Cerebellar nuclear complex (tissue), 1 donor: ENCODE results near the gene PET100.
"Not testable (repeated sequence)": the region's sequence is repeated elsewhere in the genome, so short reads cannot be mapped to it uniquely, and the experiment has no call there.

ENCODE experiments used
- DNase-seq, 2 experiments: peaks; one replicate each; lab custom pipeline; 2025; lab: John Stamatoyannopoulos, UW

PET100 gene

DNA sequence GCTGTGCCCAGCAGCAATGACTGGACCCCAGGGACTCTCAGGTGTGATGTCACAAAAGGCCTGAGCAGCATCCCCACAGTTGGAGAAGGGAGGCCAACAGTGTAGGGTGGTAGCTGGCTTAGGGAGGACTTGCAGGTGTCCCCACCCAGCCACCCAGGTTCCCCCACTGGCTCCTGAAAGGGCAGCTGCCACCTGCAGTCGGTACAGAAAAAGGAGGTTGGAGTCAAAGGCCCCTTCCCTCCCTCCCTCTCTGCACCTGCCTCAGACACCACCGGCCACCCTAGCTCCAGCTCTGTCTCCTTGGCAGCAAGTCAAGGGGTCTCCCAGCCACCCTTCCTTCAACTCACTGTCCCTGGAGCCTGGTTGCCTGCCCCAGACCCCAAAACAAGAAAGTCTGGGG, 4.1 kb downstream of the PET100 start, which contains the start of gene PCP2:
Gene PCP2, minus strand, starts transcription at position 22 of the 400 bp plus-strand sequence. CDS start 262 bp downstream, outside the sequence.
- no peak for DNase-seq

DNA sequence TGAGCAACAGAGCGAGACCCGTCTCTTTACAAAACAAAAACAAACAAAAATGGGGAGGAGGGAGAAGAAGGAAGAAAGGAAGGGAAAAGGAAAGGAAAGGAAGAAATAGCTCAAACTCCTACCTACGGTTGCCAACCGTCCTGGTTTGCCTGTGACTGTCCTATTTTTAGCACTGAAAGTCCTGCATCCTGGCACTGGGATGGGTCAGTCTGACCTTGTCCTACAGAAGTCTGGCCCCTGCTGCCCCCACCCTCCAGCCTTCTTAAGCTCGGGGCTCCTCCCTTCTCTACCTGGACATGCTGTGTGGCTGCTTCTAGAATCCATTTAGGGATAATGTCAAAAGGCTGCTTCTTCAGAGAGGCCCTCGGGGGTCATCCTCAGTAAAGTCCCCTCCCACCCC, 6.1 kb downstream of the PET100 start:
- DNase-seq: no peak

DNA sequence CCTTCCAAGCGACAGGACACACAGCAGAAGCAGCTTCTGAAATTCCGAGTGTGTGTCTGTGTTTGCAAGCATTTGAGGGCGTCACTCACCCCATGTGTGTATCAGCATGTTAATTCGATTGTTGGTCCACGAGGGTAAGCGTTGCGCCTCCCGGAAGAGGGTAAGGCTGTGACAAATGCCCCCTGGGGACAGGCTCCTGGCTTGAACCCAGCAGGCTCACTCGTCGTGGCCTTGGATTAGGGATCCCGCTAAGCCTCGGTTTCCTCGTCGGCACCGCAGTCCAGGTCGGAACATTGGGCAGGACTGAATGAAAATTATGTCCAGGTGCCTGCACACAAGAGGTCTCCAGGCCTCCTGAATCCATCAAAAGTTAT, 6.7 kb downstream of the PET100 start:
- no peak for DNase-seq

DNA sequence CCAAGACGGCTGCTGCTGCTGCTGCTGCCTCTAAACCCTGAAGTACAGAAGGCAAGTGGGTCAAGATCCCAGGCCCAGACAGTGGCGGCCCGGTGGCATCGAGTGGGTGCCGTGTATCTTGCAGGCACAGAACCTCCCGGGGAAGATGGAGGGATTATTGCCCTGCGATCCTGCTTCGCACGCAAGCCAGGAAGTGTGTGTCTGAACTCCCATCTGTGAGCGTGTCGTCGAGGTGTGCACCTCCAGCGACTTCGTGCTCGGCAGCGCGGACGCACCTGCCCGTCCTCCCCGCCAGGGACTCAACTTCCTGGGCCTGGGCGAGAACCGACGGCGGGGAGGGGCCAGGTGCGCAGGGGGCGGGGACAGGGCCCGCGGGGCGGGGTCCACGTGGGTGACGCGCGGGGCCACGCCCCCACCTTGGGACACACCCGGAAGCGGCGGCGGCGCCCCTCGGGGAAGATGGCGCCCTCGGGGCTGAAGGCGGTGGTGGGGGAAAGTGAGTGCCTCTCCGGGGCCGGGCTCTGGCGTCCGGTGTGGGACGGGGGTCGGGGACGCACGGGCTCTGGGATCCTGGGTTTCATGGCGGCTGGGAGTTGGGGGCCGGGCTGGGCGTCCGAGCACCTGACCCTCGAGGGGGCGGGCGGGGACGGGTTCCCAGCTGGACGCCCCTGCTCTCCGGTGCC, 7.2 kb downstream of the PET100 start, which contains the start of gene STXBP2:
Gene STXBP2, plus strand, starts transcription at position 420 of the 683 bp plus-strand sequence. Its CDS starts 40 bp downstream, at position 460.
- DNase-seq: no peak

DNA sequence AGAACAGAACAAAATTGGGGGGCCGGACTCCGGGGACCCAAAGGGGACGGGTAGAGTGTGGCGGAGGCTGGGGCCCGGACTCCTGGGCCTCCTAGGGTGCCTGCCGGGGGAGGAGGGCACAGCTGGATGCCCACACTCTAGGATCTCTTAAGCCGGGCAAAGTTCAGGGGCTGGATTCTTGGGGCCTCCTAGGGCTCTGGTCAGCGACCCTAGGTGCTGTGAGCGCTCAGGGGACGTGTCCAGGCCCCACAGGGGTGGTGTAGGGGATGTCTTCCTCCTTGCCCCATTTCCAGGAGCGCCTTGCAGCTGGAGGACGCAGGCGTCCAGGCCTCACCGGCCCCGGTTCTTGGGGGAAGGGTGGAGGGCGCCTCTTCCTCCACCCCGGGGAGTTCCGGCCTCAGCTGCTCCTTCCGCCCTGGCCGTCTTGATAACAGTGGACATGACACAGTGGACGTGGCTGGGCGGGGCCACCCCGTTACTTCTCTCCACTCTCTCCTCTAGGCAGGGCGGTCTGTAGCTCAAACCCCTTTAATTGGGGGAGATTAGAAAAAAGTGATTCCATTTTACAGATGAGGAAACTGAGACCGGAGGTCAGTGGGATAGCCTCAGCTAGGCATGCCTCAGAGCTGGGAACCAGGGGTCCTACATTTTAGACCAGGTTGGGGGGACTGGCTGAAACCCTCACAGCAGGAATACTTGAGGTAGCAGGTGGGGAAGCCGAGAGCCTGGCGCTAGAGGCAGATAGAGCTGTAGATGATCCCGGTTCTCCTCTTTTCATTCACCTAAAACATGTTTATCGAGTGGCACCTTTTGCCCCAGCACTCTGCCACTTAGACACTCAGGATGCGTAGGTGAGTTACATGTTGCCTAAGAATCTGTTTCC, 8.0 kb downstream of the PET100 start:
- no peak for DNase-seq

DNA sequence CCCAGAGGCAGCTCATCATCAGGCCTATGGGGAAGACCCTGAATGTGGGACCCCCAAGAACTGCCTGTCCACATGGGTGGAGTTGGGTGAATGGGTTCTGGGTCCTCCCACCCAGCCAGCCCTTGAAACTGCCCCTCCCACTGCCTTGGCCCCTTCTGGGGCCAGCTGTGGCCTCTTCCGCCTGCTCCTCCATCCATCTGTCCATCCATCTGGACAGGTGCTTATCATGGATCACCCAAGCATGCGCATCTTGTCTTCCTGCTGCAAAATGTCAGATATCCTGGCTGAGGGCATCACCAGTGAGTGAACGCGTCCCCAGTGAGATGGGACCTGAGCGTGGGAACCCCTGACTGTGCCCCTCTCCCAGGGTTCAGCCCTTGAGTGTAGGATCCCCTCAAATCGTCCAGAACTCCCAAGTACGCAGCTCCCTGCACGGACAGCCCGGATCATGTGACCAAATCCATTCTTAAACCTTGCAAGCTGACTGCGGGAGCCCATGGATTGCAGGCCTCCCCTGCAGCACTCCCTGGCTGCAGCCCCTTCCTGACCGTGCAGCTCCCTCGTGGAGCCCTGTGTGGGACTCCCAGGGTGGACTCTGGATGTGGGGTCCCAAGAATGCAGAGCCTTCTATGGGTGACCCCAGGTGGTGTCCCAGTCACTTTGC, 9.3 kb downstream of the PET100 start:
- no peak for DNase-seq

DNA sequence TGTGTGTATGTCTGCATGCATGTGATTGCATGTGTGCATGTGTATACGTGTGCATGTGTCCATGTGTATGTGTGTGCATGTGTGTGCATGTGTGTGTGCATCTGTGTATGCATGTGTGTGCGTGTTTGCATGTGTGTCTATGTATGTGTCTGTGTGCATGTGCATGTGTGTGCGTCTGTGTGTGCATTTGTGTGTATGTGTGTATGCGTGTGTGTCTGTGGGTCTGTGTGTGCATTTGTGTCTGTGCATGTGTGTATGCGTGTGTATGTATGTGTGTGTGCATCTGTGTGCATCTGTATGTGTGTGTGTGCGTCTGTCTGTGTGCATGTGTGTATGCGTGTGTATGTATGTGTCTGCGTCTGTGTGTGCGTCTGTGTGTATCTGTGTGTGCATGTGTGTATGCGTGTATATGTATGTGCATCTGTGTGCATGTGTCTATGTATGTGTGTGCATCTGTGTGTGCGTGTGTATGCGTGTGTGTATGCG, 10.3 kb downstream of the PET100 start:
- no peak for DNase-seq

DNA sequence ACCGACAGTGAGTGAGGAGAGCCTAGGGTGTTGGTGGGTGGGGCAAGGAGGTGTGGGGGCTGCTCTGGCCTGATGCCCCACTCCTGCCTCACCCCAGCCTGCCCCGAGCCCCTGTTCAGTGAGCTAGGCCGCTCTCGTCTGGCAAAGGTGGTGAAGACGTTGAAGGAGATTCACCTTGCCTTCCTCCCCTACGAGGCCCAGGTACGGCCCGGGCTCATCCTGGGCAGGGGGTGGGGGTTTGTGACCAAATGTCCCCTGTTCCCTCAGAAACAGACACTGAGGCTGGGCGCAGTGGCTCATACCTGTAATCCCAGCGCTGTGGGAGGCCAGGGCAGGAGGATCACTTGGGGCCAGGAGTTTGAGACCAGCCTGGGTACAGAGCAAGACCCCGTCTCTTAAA, 11.2 kb downstream of the PET100 start:
- DNase-seq: no peak

DNA sequence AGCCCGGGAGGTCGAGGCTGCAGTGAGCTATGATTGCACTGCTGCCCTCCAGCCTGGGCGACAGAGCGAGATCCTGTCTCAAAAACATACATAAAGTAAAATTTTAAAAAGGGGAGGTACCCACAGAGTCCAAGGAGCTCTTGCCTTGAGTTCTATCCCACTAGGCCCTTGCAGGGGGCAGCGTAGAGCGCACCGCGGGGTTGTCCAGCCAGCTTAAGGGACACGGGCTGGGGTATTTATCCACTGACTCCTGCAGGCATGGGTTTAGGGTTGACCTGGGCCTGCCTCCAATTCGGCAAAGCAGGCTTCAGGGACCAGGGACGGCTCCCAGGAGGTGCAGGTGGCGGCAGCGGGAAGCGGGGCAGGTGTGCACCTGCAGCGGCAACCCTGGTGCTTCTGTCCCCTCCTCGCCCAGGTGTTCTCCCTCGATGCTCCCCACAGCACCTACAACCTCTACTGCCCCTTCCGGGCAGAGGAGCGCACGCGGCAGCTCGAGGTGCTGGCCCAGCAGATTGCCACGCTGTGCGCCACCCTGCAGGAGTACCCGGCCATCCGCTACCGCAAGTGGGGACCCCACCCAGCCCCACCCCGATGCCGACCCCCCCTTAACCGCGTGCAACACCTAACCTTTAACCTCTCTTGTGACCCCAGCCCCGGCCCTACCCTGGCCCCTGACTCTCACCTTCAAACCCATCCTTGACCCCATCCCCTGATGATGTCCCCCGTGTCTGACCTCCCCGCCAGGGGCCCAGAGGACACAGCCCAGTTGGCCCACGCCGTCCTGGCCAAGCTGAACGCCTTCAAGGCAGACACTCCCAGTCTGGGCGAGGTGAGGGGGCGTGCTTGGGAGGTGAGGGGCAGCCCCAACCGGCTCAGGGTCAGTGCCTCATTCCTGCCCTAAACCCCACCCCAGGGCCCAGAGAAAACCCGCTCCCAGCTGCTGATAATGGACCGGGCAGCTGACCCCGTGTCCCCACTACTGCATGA, 12.0 kb downstream of the PET100 start:
- DNase-seq: no peak

DNA sequence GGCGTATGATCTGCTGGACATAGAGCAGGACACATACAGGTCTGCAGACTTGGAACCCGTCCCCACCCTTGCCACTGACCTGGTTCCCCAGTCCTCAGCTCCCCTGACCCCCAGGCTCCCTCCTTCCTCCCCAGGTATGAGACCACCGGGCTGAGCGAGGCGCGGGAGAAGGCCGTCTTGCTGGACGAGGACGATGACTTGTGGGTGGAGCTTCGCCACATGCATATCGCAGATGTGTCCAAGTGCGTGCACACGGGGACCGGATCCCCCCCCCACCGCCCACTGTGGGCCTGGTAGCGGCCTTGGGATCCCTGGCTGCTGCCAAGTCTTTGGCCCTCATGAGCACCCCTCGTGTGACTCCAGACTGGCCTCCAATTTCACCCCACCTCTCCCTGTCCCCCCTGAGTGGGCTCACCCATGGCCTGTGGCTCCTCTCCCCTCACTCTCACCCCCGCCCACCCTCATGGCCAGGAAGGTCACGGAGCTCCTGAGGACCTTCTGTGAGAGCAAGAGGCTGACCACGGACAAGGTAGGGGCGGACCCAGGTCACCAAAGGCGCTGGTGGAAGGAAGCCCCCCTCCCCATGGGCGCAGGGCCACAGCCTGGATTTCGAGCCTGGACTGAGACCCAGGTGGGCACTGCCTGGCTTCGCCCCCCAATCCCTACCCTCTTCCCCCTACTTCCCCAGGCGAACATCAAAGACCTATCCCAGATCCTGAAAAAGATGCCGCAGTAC, 12.9 kb downstream of the PET100 start:
- no peak for DNase-seq

DNA sequence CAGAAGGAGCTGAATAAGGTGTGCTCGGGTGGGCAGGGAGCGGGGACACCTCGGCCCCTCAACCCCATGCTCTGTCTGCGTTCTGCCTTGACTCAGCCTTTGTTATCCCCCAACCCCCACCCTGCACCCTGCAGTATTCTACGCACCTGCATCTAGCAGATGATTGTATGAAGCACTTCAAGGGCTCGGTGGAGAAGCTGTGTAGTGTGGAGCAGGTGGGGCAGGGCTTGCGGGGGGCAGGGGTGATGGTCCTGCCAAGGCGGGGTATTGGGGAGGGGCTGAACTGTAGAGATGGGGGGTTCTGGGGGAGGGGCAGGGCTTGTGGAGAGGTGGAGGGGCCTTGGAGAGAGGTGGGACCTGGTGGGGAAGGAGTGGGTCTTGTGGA, 13.4 kb downstream of the PET100 start:
- no peak for DNase-seq

DNA sequence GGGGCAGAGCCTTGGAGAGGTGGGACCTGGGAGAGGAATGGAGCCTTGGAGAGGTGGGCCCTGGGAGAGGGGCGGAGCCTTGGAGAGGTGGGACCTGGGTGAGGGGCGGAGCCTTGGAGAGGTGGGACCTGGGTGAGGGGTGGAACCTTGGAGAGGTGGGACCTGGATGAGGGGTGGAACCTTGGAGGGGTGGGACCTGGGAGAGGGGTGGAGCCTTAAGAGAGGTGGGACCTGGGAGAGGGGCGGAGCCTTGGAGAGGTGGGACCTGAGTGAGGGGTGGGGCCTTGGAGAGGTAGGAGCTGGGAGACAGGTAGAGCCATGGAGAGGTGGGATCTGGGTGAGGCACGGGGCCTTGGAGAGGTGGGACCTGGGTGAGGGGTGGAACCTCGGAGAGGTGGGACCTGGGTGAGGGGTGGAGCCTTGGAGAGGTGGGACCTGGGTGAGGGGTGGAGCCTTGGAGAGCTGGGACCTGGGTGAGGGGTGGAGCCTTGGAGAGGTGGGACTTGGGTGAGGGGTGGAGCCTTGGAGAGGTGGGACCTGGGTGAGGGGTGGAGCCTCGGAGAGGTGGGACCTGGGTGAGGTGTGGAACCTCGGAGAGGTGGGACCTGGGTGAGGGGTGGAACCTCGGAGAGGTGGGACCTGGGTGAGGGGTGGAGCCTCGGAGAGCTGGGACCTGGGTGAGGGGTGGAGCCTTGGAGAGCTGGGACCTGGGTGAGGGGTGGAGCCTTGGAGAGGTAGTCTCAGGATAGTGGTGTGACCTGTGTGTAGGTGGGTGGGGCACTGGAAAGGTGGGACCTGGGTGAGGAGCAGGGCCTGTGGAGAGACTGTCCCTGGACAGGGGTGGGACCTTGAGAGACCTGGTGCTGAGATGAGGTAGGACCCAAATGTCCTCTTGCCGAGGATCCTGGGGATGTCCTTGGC, 14.3 kb downstream of the PET100 start:
- not testable (repeated sequence) for DNase-seq

DNA sequence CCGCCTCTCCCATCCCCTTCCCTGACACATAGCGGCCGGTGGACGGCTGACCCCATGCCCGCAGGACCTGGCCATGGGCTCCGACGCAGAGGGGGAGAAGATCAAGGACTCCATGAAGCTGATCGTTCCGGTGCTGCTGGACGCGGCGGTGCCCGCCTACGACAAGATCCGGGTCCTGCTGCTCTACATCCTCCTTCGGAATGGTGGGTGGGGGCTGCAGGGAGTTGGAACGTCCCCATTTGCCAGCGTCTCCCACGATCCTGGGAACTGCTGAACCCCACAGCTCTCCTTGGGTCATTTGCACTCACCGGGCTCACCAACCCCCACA, 14.9 kb downstream of the PET100 start:
- DNase-seq: no peak

DNA sequence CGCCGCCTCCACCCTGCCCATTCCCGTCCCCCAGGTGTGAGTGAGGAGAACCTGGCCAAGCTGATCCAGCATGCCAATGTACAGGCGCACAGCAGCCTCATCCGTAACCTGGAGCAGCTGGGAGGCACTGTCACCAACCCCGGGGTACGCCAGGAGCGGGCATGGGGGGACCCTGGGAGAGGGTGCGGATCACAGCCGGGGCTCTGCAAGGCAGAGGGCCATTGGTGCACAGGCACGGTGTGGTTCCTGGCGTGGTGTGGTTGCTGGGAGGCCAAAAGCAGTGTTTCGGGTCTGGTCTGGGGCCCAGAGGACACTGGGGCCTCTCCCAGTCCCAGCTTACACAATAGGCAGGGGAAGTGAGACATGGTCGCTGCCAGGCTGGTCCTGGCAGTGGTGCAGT, 15.6 kb downstream of the PET100 start:
- no peak for DNase-seq

DNA sequence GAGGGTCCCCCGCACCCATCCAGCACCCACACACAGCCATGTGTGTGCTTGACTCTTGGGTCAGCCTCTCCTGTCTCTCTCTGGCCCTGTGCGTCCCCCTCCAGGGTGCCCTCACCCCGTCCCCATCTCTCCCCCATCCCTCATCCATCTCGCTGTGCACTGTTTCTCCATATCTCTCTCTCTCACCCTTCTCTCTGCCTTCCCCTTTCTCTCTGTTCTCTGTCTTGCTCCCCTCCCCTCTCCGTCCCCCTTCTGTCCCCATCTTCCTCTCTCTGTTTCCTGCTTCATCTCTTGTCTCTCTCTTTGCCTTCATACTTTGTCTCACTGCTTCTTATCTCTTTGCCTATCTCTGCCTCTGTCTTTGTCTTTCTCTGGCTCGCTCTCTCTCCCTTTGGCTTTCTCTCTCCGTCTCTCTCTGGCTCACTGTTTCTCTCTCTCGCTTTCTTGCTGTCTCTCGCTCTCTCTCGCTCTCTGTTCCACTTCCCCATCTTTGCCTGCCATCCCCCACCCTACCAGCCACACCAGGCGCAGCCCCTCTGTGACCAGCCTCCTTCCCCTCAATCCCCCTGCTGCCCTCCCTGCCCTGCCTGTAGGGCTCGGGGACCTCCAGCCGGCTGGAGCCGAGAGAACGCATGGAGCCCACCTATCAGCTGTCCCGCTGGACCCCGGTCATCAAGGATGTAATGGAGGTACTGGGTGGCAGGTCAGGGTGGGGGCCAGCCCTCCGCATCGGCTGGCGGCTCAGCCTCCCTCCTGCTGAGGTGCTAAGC, 16.2 kb downstream of the PET100 start:
- DNase-seq: no peak

DNA sequence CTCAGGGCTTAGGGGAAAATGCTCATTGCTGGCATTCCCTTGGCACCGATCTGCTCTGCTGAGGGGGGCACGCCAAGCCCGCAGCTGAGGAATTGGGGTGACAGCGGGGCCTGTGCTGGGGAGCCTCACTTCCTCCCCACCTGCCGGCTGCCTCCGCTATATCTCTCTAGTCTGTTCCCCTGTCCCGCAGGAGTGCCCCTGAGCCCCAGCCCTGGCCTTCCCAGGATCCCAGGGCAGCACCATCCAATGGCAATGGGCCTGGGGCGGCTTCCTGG, 16.8 kb downstream of the PET100 start:
- no peak for DNase-seq

DNA sequence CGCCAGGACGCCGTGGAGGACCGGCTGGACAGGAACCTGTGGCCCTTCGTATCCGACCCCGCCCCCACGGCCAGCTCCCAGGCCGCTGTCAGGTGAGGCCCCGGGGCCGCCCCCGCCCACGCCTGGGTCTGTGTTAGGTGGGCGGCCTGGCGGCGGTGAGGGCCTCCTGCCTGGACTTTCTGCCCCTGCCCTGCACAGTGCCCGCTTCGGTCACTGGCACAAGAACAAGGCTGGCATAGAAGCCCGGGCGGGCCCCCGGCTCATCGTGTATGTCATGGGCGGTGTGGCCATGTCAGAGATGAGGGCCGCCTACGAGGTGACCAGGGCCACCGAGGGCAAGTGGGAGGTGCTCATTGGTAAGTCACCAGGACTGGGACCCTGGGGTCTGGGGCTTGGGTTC, 17.6 kb downstream of the PET100 start:
- no peak for DNase-seq

DNA sequence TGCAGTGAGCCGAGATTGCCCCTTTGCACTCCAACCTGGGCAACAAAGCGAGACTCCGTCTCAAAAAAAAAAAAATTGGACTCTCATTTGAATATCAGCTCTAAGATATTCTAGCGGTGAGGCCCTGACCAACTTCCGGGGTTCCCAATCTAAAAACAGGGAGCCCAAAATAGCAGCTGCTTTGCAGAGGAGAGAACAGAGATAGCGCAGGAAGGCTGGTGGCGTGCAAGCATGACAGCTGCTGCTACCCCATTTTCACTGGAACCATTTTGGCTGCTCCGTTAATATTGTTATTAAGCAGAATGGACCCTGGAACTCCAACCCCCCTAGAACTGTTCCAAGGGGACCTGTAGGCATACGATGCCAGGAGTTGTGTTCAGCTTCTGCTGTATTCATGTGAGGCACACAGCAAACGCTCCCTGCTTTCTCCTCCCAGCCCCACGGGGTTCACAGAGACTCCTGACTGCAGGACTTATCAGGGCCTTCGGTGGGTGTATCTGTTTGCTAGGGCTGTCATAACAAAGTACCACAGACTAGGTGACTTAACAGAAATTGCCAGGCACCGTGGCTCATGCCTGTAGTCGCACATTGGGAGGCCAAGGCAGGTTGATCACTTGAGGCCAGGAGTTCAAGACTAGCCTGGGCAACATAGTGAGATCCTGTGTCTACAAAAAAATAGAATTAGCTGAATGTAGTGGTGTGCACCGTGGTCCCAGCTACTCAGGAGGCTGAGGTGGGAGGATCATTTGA, 18.8 kb downstream of the PET100 start:
- DNase-seq: no peak
